ENCODE results near the gene CENPM. TPM values are rescaled to one million over a fixed set of nuclear protein-coding genes. Genes with fewer than 3 reads are reported as not detected.

CENPM gene
- polyA plus RNA-seq, 1 of the 3 experiments (the other 2 are of a cell fraction) = 15.6 TPM

DNA sequence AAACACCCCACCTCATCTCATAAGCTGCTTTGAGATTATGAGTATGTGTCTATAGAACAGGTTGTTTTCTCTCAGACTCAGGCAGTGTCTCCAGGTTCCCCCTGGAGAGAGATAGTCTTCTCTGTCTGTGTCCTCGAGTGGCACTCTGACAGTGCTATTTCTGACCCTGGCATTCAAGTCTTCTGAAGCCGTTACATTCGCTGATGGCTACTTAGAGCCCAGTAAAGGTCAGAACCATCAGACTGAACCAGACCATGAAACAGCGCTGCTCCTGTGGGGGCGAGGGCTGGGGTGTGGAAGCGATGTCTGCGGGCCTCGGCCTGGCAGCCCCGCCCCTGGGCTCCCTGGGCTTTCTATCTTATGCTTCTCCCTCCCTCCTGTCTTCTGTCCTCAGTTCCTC, 55.5 kb downstream of the CENPM start:
- no peaks in the 10 kb centered on the region for H3F3A ChIP-seq (replicated peaks; ENCODE audit: insufficient read depth)
- CTCF ChIA-PET = no interaction called here
- TF ChIP-seq SIN3A (IDR thresholded peaks at IDR 0.05; ENCODE audit: borderline replicate concordance, low read depth, low read length) (no peak), EZH2phosphoT487 (IDR thresholded peaks at IDR 0.05; ENCODE audit: borderline replicate concordance, low read depth) (no peak), POLR2AphosphoS5 (IDR thresholded peaks at IDR 0.05; ENCODE audit: low read depth, low read length) (no peak), GATA2 (CRISPR knock-in tag; IDR thresholded peaks at IDR 0.05) (no peak), NFIC (IDR thresholded peaks at IDR 0.05; ENCODE audit: borderline replicate concordance) (no peak), RXRA (IDR thresholded peaks at IDR 0.05; ENCODE audit: borderline replicate concordance, low read depth) (no peak), TAF1 (IDR thresholded peaks at IDR 0.05; ENCODE audit: borderline replicate concordance, low read depth, low read length) (no peak), MAX (IDR thresholded peaks at IDR 0.05; ENCODE audit: low read depth) (no peak), GABPA (IDR thresholded peaks at IDR 0.05; ENCODE audit: low read depth) (no peak), NRF1 (IDR thresholded peaks at IDR 0.05; ENCODE audit: low read depth, low read length) (no peak)
- TF ChIP-seq, protein P1, sequence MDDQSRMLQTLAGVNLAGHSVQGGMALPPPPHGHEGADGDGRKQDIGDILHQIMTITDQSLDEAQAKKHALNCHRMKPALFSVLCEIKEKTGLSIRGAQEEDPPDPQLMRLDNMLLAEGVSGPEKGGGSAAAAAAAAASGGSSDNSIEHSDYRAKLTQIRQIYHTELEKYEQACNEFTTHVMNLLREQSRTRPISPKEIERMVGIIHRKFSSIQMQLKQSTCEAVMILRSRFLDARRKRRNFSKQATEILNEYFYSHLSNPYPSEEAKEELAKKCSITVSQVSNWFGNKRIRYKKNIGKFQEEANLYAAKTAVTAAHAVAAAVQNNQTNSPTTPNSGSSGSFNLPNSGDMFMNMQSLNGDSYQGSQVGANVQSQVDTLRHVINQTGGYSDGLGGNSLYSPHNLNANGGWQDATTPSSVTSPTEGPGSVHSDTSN (IDR thresholded peaks at IDR 0.05) = no peak
- TF ChIP-seq, protein P2, sequence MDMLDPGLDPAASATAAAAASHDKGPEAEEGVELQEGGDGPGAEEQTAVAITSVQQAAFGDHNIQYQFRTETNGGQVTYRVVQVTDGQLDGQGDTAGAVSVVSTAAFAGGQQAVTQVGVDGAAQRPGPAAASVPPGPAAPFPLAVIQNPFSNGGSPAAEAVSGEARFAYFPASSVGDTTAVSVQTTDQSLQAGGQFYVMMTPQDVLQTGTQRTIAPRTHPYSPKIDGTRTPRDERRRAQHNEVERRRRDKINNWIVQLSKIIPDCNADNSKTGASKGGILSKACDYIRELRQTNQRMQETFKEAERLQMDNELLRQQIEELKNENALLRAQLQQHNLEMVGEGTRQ (IDR thresholded peaks at IDR 0.05; ENCODE audit: borderline replicate concordance, low read depth, low read length) = no peak

More for the DNA sequence above, 55.5 kb downstream of the CENPM start:
- H3K36me3 ChIP-seq (replicated peaks in 1 of 2; ENCODE audit: control insufficient read depth in 1 of 2, insufficient read depth in 2 of 2, low read length in 1 of 2) = no peaks in the 10 kb centered on the region
- H3K4me1 ChIP-seq (ENCODE audit: control insufficient read depth in 1 of 2, insufficient read depth in 2 of 2, low read depth in 1 of 2, low read length in 1 of 2) = no peaks in the 10 kb centered on the region
- no peaks in the 10 kb centered on the region for H3K9me2 ChIP-seq
- POLR2A ChIA-PET = no interaction called here
- WGBS (ENCODE audit: low lambda C conversion rate) = 93% methylated on average over 9 of the region's 9 CpGs
- H3K27ac ChIP-seq (ENCODE audit: low read depth in 2 of 2, low read length in 1 of 2) = no peak overlapping the region
- no peak overlapping the region for H2AFZ ChIP-seq (ENCODE audit: low read depth)
- H3K27me3 ChIP-seq (ENCODE audit: insufficient read depth) = no peaks in the 10 kb centered on the region
- no peaks in the 10 kb centered on the region for H3K9me3 ChIP-seq
- H3K4me3 ChIP-seq (ENCODE audit: low read depth in 2 of 2, low read length in 1 of 2) = no peak overlapping the region
- no peaks in the 10 kb centered on the region for H3K79me2 ChIP-seq (ENCODE audit: insufficient read depth)
- H4K20me1 ChIP-seq (ENCODE audit: insufficient read depth) = no peaks in the 10 kb centered on the region
- H3K9ac ChIP-seq = no peak overlapping the region
- DNase-seq = no peak
- no peak overlapping the region for H3K4me2 ChIP-seq

Small RNA genes within 50 kb of the gene (small RNA-seq; reads per million reads assigned to genes)
- 0 to 45.4 (median 28.6) reads per million in 7 experiments for gene MIR33A

Other genes starting within 250 kb of the CENPM start
- gene MEI1, start 247.6 kb downstream of the CENPM start, polyA plus RNA-seq (2012; rRNA removed) = not detected in 2 replicates
- 1.8 and 2.0 TPM in 2 replicates for gene CCDC134, start 146.5 kb downstream of the CENPM start, polyA plus RNA-seq (2012; rRNA removed)
- 7.4 and 7.5 TPM in 2 replicates for gene SREBF2, start 114.0 kb downstream of the CENPM start, polyA plus RNA-seq (2012; rRNA removed)
- gene SHISA8, start 32.1 kb downstream of the CENPM start, polyA plus RNA-seq (2012; rRNA removed) = not detected in 2 replicates
- gene TNFRSF13C, start 20.3 kb downstream of the CENPM start, polyA plus RNA-seq (2012; rRNA removed) = 0.10 and 0.12 TPM in 2 replicates
- 0.35 and 0.89 TPM in 2 replicates for gene SEPTIN3, start 22.3 kb upstream of the CENPM start, polyA plus RNA-seq (2012; rRNA removed)
- gene WBP2NL, start 51.6 kb upstream of the CENPM start, polyA plus RNA-seq (2012; rRNA removed) = 0.07 and 0.19 TPM in 2 replicates
- 15.4 and 16.8 TPM in 2 replicates for gene NAGA, start 123.7 kb upstream of the CENPM start, polyA plus RNA-seq (2012; rRNA removed)
- gene PHETA2, start 127.1 kb upstream of the CENPM start, polyA plus RNA-seq (2012; rRNA removed) = 0.05 and 0.18 TPM in 2 replicates
- gene SMDT1, start 132.5 kb upstream of the CENPM start, polyA plus RNA-seq (2012; rRNA removed) = 23.4 and 29.8 TPM in 2 replicates
- 37.8 and 42.0 TPM in 2 replicates for gene NDUFA6, start 143.6 kb upstream of the CENPM start, polyA plus RNA-seq (2012; rRNA removed)
- gene CYP2D6, start 183.7 kb upstream of the CENPM start, polyA plus RNA-seq (2012; rRNA removed) = 0.26 and 0.32 TPM in 2 replicates